T-helper 2 cell (primary cell): ENCODE results near the gene HNRNPU.

Experiments used
- DNase-seq, 5 experiments: peaks; one replicate each; pipeline versions ENCODE4 v3.0.0 to v3.0.0-alpha.2; 2012 to 2022

The HNRNPU gene

DNA sequence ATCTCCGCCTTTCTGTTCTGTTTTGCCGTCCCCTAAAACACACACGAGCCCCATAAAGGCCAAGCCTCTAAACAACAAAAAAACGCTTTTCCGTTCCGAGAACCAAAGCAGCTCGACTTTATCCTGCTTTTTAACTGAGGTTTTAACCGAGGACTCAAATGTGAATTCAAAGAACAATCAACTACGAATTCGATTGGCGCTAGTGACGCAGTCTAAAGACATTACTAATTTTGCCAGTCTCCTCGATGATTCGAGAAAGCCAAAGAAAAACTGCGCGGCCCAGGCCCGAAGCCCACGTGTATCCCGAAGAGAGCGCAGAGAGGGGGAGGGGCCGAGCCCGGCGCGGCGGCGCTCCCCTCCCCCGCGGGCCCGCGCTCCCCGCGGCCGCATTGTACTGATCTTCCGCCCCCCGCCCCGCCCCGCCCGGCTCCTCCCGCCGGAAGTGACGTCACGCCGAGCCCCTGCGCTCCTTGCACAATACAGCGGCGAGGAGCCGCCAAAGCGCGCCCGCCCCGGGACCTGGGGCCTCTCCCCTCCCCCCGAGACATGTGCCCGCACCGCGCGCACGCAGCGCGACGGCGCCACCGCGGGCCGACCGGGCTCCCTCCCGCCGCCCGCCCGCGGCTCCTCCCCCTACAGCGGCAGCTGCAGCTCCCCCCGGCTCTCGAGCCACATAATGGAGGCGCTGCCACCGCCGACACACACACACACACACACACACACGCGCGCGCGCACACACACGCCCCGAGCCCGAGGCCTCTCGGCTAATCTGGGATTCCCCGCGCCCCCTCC lies 1.4 kb downstream of the HNRNPU start:
- DNase-seq: peak; percentile 93 to 98 (median 96)

DNA sequence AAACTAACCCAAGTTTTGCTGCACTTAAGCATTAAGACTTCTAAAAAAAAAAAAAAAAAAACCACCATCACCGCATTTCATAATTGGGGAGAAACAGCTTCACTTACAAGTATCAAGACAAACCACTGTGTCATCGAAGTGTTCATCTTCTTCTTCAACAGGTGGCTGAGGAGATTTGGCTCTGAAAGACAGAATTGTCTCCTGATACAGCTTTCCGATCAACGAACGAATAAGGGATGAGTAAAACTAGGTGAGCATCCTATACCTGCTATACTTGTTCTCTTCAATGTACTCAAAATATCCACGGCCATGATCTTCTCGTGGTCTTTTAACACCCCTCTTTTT lies 2.0 kb downstream of the HNRNPU start:
- peak in 2 of 5 experiments; percentile 58 to 65 for DNase-seq

DNA sequence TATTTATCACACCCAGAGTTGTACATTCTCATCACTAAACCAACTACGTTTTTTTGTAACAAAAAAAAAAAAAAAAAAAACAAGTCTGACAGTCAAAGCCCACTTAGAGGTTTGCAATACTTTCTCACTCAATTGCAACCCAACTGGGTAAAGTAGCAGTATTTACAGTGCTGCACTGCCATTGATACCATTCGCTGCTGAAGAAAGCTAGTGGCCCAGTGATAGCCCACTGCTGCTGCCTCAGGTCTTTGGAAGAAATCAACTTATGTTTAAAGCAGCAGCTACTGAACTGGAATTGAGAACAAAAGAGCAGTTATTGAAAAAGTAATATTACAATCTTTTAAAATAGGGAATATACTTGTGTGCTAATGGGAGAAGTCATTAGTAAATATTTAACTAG lies 2.7 kb downstream of the HNRNPU start:
- no peak for DNase-seq

DNA sequence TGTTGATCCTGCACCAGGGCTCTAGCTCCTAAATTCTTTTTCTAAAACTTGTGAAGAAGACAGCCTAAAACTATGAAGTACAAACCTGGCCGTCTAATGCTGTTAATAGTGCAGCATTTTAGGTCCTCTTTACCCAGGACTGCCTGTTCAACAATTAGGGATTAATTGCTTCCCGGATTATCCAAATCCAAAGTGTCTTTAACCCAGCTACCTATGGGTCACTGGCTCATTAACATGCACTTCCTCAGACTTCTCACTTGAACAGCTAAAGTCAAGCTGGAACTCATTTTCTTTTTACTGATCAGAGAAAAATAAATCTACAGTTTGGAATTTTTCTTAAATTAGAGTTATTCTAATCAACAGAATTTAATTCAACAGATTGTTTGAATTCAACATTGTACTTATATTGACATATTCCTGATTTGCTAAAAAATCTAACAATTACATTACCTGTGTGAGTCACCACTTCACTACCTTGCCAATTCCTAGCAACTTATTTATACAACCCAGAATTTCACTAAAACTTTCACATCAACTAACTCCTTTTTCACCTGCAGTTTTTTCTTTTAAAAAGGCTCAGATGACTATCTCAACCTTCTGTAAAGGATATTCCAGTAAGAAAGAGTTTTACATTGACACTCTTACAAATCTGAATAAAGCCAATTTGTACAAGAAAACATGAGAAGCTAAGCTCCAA lies 3.3 kb downstream of the HNRNPU start:
- no peak for DNase-seq

DNA sequence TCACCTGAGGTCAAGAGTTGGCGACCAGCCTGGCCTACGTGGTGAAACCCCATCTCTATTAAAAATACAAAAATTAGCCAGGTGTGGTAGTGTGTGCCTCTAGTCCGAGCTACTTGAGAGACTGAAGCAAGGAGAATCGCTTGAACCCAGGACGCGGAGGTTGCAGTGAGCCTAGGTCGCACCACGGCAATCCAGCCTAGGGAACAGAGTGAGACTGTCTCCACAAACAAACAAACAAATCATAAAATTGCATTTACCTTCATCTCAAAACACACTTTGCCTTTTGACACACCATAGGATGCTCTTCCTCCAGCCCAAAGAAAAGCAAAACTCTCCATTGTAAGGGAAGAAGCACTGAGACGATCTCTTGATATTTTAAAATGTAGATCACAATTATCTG lies 4.3 kb downstream of the HNRNPU start:
- no peak for DNase-seq

DNA sequence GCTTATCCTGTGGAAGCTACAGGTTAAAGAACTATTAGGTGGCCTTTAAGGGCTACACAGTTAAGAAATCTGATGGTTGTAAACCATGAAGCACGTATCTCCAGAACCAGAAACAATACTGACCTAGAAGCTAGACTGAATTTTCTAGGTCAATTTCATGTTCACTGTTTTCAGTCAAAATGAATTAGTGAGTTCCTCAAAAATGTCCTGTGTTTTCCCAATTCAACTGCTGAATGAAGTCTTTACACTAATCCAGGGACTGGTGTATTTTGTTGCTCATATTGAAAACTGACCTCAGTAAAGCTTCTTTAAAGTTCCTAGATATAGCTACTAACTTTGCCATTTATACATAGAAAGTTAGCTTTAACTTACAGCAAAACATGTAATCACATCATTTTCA lies 6.0 kb downstream of the HNRNPU start:
- no peak for DNase-seq

DNA sequence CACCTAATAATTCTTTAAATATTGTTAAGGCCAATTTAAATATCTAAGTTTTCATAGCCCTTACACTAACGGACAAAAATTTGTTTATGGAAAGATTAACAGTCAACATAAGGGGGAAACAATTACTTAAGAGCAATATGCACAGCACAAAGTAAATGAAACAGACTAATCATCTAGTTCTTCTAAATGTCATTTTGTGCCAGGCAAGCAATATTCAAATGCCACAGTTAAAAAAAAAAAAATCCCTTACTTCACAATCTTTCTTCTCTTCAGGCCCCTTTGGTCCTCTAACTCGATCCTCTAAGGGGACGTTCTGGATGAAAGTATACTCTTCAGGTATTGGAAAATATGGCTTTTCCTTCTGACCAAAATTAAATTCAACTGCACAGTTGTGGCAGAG lies 6.6 kb downstream of the HNRNPU start:
- DNase-seq: no peak

DNA sequence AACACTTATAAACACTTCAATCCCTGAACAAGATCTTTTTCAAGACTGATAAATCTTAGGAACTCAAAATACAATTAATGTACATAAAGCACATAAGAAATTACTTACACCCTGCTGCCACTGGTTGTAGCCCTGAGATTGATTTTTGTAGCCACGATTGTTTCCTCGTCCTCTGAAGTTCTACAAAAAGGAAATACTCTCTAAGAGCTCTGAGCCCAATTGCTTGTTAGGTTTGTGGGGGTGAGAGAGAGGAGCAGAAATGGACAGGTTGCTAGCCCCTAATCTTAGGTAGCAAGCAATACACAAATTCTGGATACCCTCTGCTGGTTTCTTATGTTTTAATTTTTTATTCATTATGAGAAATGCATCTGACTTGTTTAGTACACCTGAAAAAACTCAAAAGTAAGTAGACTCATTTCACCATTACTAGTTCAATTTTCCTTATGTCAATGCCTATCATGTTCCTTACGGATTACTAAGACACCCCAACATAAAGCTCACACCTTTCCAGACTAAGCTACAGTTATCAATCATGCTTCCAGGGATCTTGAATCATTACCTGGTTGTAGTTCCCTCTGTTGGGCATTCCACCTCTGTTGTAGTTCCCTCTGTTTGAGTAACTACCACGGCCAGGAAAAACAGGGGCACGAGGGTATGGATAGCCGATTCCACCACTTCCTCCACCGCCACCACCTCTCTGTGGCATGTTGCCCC lies 9.3 kb downstream of the HNRNPU start:
- peak in 1 of 5 experiments; percentile 20 for DNase-seq

DNA sequence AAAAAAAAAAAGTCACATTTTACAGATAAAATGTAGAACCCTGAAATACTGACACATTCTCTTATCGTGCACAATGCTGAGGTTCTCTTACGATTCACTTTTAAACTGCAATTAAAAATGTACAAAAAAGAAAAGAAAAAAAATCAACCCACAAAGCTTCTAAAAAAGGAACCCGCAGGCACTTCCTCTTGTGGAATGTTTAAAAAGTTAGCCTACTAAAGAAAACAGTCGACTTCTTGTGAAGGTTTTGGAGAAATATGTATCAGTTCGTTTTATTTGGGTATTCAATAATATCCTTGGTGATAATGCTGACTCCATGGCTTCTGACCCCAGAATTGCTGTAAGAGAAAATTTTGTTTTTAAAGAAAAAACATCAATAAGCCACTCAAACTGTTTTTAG lies 10.2 kb downstream of the HNRNPU start:
- DNase-seq: no peak

DNA sequence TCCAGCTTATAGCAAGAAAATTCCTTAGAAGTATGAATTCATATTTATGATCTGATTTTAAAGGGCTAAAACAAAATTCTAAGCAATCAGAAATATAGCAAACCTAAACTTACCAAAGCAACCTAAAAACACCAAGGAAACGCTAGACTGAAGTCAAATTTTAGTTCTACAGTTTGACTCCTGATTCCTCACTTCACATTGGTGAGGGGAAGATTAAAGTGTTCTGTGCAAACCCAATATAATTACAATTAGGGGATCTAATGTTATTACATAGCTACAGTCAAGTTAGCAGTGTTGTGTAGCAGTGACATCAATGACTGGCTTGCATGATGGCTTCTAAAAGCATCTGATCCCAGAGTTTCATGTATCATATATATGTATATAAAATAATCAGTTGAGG lies 11.6 kb downstream of the HNRNPU start:
- DNase-seq: no peak

DNA sequence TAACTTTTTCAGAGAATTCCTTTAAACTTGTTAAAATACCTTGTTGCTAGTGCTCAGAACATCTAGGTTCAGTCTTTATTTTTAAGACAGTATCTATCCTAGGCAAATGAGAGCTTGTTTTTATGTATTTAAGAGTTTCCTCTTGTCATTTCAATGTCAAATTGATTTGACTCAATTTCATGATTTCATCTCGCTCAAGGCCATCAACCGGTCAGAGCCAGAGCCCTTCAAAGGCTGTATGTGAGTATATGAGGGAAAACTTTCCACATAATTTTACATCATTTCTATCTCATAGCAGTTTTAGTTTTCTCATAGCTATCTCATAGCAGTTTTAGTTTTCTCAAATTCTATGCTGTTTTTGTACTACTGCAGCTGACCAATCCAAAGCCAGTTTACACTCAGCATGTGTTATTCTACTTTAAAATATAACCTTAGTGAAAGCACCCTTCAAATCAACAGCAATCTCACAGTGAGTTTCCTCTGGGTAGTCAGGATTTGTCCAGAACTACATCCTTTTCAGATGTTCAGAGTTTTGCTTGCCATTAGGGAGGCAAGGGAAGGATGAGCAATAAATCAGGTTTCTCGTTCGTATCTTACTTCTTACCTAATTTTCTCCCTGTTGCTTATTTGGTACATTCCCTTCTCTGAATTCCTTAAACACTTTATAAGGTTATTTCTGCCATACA lies 12.7 kb downstream of the HNRNPU start:
- no peak for DNase-seq

DNA sequence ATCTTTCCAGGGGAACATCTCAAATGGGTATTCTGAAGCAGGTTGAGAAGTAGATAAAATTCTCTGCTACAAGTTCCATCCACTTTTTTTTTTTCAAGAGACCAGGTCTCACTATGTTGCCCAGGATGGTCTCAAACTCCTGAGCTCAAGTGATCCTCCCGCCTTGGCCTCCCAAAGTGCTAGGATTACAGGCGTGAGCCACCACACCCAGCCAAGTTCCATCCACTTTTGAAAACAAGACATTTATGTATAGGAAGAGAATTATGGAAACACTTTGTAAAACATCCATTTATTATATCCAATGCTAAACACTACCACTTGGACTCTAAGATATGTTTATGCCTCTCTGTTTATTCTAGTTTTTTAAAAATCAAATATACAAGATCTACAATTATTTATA lies 13.4 kb downstream of the HNRNPU start:
- no peak for DNase-seq

DNA sequence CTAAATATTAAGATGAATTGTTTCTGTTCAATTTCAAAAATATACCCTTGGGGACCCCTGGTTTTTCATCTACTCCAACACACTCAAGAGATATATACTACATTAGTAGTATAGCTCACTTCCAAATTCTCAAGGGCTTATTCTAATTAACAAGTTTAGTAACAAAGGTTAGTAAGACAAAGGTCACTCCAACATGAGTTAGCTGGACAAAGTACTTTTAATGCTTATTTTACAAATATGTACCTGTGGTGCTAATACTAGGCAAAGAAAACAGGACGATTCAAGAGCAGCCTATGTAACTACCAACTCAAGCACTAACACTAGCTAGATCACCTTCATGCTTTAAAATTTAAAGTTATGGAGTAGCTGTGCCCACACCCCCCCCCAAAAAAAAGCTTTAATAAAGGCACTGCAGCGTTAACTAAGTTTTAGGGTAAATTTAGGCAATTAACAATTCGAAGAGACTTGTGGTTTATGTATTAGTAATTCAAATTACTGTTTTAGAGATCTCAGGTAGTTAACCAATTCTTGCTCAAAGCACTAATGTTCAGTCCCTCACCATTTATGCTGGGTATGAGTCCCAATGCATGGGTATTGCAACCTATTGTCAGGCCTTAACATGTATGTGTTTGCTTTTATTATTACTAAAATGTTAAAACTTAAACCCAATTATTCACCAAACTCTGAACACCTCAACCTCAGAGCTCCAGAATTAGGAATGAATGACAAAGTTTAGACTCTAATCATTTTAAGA lies 14.1 kb downstream of the HNRNPU start:
- DNase-seq: no peak

DNA sequence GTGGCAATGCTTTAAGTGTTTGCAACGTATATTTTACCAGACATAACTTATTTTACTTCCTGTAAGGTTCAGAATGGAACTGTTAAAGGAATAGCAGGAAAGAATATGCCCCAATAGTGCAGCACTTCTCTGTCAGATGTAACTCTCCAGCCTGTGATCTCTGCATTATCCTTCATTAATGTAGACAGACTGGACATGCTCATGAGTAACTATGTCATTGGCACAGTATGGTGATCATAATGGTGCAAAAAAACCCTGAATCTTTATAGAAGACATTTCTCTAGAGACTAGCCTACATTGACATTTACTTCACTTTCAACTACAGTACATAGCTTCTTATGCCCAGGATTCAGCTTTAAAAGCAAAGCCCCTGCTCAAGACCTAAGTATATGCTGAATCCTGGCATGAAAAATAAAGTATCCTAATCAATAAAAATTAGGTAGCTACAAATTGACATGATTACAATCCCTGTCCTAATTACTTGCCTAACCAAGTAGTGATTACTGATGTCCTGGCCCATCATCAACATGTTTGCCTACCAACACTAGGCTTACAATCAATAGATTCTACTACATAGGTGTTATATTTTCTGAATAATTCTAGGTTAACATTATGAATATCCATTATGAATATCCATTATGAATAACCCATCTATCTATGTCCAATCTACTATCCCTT lies 15.0 kb downstream of the HNRNPU start:
- no peak for DNase-seq

DNA sequence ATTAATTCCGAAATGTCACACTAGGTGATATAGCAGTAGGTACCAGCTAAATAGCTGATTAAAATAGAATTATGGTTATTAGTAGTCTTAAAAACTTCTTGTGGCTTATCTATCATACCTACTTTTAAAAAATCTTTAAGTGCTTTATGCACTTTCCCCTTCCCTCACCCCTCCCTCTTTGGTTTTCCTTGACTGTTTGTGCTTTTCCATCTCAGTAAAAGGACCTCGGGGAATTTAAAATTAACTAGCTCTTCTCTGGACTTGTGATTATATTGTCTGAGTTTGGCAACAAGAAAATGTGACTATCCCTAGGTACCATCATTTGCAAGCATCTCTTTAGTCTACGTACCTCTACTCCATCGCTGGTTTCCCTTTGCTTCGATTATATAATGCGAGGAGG lies 17.7 kb downstream of the HNRNPU start:
- no peak for DNase-seq

DNA sequence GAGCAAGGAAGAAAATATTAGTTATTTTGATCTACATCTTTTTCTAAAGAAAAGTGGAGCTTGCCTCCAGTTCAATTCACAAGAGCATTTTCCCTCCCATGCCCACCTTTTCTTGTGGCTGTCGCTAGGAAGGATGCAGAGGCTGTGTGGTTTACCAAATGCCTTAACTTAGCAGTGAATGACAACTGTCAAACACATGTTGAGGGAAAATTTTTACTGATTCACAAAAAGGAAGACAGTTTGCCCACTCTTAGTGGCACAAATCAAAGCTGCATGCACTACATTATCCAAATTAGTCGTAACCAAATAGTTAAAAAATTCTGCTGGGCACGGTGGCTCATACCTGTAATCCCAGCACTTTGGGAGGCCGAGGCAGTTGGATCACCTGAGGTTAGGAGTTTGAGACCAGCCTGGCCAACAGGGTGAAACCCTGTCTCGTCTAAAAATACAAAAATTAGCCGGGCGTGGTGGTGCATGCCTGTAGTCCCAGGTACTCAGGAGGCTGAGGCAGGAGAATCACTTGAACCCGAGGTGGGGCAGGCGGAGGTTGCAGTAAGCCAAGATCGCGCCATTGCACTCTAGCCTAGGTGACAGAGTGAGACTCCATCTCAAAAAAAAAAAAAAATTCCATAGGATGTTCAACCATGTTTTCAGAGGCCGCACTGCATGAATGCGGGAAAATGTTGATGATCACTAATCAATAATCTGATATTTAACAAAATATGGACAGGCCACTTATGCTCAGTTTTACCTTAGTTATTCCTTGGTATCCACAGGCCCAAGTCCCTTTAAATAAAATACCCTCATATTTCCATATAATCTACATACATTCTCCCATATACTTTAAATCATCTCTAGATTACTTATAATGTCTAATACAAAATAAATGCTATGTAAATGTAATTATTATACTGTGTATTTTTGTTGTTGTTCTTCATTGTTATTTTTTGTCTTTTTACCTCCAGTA lies 19.9 kb downstream of the HNRNPU start:
- DNase-seq: no peak

DNA sequence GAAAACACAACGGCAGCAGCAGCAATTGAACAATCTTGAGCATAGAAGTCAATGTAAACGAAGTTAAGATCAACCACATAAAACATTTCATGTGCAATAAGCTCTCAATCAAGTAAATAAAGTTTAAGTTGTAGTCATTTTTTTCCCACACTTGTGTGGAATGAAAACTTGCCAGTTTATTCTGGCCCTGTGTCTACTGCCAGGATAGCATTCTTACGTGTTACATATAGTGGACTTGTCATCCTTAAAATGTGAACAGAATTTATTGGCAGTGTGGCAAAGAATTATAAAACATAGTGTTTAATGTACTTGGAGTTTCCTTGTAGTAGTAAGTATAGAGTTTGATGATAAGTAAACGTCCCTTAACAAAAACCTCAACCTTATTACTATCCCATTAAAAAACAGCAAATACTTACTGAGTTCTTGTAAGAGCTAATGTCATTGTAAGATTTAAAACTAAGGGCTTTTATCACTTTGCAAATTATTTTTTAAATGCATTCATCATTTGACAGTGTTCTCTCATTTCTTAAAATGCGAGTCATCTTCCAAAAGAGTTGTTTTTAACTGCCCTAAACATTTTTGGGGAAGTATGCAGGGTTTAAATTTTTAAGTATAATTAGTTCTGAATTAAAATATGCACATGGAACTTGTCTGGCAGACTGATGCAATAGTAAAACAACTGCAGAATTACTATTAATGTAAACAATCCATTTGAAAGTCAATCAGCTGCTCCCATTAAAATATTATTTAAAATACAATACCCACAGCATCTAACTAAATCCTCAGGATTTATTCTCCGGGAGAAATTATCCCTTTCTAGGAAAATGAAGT lies 21.0 kb downstream of the HNRNPU start:
- no peak for DNase-seq

DNA sequence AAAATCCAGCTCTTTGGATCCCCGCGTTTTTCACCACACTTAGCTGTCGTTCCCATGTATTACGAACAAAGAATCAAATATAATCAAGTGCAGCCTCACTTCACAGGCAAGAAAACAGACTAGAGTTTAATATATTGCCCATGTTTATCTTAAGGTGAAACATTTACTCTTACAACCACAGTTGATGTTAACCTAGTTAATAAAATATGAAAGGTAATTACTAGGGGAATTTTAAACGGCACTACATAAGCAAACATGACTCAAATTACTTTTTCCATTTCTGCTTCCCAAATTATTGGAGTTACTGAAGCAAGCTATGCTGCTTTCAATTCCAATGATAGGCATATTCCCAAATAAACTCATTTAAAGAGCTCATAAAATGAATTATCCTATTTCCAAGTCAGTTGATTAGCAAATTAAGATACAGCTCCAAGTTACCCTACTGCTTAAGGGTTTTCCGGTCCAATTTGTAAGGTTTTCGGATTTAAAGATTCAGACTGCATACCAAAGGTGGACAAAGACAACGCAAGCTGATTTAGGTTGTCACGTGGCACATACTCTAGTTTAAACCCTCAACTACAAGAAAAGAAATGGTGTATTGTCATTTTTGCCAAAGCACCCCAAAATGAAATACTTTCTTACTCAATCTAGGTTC lies 22.9 kb downstream of the HNRNPU start:
- DNase-seq: no peak

DNA sequence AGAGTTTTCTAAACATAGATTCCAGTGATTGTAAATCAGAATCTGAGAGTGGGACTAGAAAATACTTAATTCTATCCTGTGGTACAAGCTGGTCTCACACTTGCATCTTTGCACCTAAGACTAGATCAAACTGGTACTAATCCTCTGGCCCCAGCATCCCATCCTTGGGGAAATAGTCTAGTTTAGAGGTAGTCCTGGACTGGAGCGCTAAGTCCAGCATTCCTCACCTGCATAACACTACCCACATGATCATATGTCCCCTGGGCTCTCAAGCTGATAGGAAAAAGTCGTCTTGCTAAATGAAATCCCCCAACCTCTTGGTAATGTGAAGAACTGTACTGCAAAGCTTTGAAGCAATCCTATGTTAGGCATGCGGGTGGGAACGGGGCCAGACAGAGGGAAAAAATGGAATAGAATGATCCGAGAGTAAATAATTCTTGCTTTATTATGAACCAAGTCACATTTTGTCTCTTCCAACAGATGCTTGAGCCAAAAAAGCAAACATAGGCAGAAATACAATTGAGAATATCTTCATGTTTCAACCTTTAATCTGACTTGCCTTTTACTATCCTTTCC lies 24.0 kb downstream of the HNRNPU start:
- DNase-seq: no peak
